ENCODE measurements around the gene ACTA2. TPM values are rescaled to one million over a fixed set of nuclear protein-coding genes. Genes with fewer than 3 reads are reported as not detected.

ACTA2 gene
- total and polyA plus RNA-seq, 9 donors, result 154 to 5,219 (median 777) TPM

DNA sequence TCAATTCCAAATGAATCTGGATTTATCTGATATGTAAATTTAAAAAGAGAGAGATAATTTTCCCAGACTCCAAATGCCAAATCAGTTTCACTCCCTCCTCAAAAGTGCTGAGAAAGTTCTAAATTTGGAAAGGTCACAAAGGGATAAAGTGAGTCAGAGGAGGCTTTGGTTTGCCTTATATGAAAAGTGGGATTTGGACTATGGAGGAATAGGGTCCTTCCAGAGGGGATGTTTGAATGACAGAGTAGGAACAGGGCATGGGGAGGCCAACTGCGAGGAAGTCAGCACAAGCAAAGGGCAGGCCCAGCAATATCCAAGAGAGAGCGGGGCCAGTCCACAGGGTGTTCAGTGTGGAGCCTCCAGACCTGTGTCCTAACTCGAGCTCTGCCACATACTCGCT, 28.2 kb upstream of the ACTA2 start:
- DNase-seq, result peak in 1 of 5 donors; percentile 22
- Histone ChIP-seq H3K4me3 (no peak overlapping the region), H3K36me3 (no peaks in the 10 kb centered on the region), H3K27ac (peak overlapping the region; percentile 62 to 71), H3K4me1 (ENCODE audit: insufficient read depth) (peaks cover 12% of the 10 kb centered on the region), H3K9me3 (no peaks in the 10 kb centered on the region), H3K27me3 (no peaks in the 10 kb centered on the region)
- TF ChIP-seq POLR2A (IDR thresholded peaks at IDR 0.05), result no peak
- no peak for TF ChIP-seq EP300 (IDR thresholded peaks at IDR 0.05)
- TF ChIP-seq CTCF (IDR thresholded peaks at IDR 0.05), result no peak
- intact Hi-C loops (cut with DNase I), result no loop called here
- WGBS, 3 donors, result 59 to 83% (median 70%) methylated on average over 3 to 4 of the region's 4 CpGs

GRCh38 chr10:88980247-88980646, 27.7 kb upstream of the ACTA2 start:
- 55 to 78% (median 62%) methylated on average over 4 of the region's 4 CpGs for WGBS, 3 donors
- intact Hi-C loops (cut with DNase I), result no loop called here
- peaks cover 16% of the 10 kb centered on the region for H3K4me1 ChIP-seq (ENCODE audit: insufficient read depth)
- H3K36me3 ChIP-seq, result no peaks in the 10 kb centered on the region
- H3K27ac ChIP-seq, result peak overlapping the region; percentile 62 to 71
- no peaks in the 10 kb centered on the region for H3K9me3 ChIP-seq
- DNase-seq, result no peak
- H3K27me3 ChIP-seq, result no peaks in the 10 kb centered on the region
- H3K4me3 ChIP-seq, result no peak overlapping the region
- TF ChIP-seq POLR2A (IDR thresholded peaks at IDR 0.05) (no peak), EP300 (IDR thresholded peaks at IDR 0.05) (no peak), CTCF (IDR thresholded peaks at IDR 0.05) (no peak)

GRCh38 chr10:88979603-88980002, 27.0 kb upstream of the ACTA2 start:
- peak overlapping the region; percentile 62 to 71 for H3K27ac ChIP-seq
- peaks cover 16% of the 10 kb centered on the region for H3K4me1 ChIP-seq (ENCODE audit: insufficient read depth)
- no peak overlapping the region for H3K4me3 ChIP-seq
- H3K9me3 ChIP-seq, result no peaks in the 10 kb centered on the region
- no peak for DNase-seq
- TF ChIP-seq EP300 (IDR thresholded peaks at IDR 0.05) (no peak), POLR2A (IDR thresholded peaks at IDR 0.05) (no peak), CTCF (IDR thresholded peaks at IDR 0.05) (no peak)
- 52 to 66% (median 63%) methylated on average over 4 of the region's 4 CpGs for WGBS, 3 donors
- intact Hi-C loops (cut with DNase I), result no loop called here
- no peaks in the 10 kb centered on the region for H3K27me3 ChIP-seq
- no peaks in the 10 kb centered on the region for H3K36me3 ChIP-seq

DNA sequence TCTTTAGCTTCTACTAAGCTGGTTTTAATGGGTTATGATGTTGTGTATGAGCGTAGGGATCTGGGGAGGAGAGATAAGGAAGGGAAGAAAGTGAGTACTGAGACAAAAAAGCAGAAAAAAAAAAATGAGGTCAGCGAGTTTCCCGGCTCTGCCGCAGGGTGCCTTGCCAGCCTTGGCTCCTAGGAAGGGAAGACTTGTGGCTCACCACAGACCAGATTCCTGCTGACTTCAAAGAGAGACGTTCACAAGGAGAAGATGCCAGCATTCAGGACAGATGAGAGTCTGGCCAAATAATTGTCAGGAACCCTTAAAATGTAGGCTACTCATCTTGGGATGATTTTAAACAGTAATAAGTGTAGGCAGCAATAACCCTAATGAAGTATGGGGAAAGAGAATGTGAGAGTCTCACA, 26.6 kb upstream of the ACTA2 start:
- peaks cover 17% of the 10 kb centered on the region for H3K4me1 ChIP-seq (ENCODE audit: insufficient read depth)
- WGBS, 3 donors, result 3 to 4% (median 3%) methylated on average over 5 of the region's 5 CpGs
- TF ChIP-seq EP300 (IDR thresholded peaks at IDR 0.05) (no peak), POLR2A (IDR thresholded peaks at IDR 0.05) (no peak)
- no peaks in the 10 kb centered on the region for H3K9me3 ChIP-seq
- peak overlapping the region; percentile 62 to 71 for H3K27ac ChIP-seq
- peak; percentile 56 to 75 (median 66) for DNase-seq
- intact Hi-C loops (cut with DNase I), result no loop called here
- no peaks in the 10 kb centered on the region for H3K27me3 ChIP-seq
- no peaks in the 10 kb centered on the region for H3K36me3 ChIP-seq
- H3K4me3 ChIP-seq, result no peak overlapping the region

- Histone ChIP-seq H3K9me3 (no peaks in the 10 kb centered on the region), H3K27me3 (no peaks in the 10 kb centered on the region), H3K27ac (peak overlapping the region; percentile 4 to 62), H3K4me1 (ENCODE audit: insufficient read depth) (peaks cover 20% of the 10 kb centered on the region), H3K4me3 (no peak overlapping the region), H3K36me3 (no peaks in the 10 kb centered on the region)
- 81 to 93% (median 92%) methylated on average over 2 of the region's 2 CpGs for WGBS, 3 donors
- no peak for TF ChIP-seq EP300 (IDR thresholded peaks at IDR 0.05)
- TF ChIP-seq POLR2A (IDR thresholded peaks at IDR 0.05), result no peak
- no peak for TF ChIP-seq CTCF (IDR thresholded peaks at IDR 0.05)
- no peak for DNase-seq
- intact Hi-C loops (cut with DNase I), result no loop called here
These were observed 25.9 kb upstream of the ACTA2 start for GRCh38 chr10:88978463-88978862.
